SIG-M5 (cell line): Measurements from ENCODE around the gene SCNN1B.

Experiments
- DNase-seq: peaks from one replicate; lab custom pipeline; 2025; lab: John Stamatoyannopoulos, UW

SCNN1B gene

GRCh38 chr16:23408242-23408822, 106.2 kb downstream of the SCNN1B start:
- no peak for DNase-seq

- no peak for DNase-seq
Observed at GRCh38 chr16:23408823-23409298, 106.8 kb downstream of the SCNN1B start.

GRCh38 chr16:23409522-23409921, 107.4 kb downstream of the SCNN1B start:
- DNase-seq: no peak

GRCh38 chr16:23410176-23410575, 108.1 kb downstream of the SCNN1B start:
- DNase-seq: no peak

- no peak for DNase-seq
Observed at GRCh38 chr16:23414731-23415130, 112.6 kb downstream of the SCNN1B start.

GRCh38 chr16:23416816-23417215, 114.7 kb downstream of the SCNN1B start:
- no peak for DNase-seq

GRCh38 chr16:23420011-23420410, 117.9 kb downstream of the SCNN1B start:
- no peak for DNase-seq

GRCh38 chr16:23423496-23424049, 121.5 kb downstream of the SCNN1B start:
- DNase-seq: no peak

GRCh38 chr16:23424292-23424958, 122.3 kb downstream of the SCNN1B start:
- DNase-seq: no peak

GRCh38 chr16:23428351-23428750, 126.2 kb downstream of the SCNN1B start:
- DNase-seq: no peak
